Muscle layer of duodenum (tissue), 2 donors: ENCODE results near the gene CHIC2.

Experiments used
- H3K27ac ChIP-seq: one replicate; pipeline ENCODE4 v1.7.0; 2013; ENCODE audit warnings: mild to moderate bottlenecking, low read length
- H3K27me3 ChIP-seq: one replicate; pipeline ENCODE4 v1.7.0; 2013; ENCODE audit warnings: low read depth, mild to moderate bottlenecking, control low read depth, low read length
- H3K36me3 ChIP-seq, 2 donors: one replicate each; pipeline ENCODE4 v1.7.0; 2013; ENCODE audit warnings: low read length in 2 of 2, control low read depth in 1 of 2, mild to moderate bottlenecking in 1 of 2; ENCODE audit not compliant: insufficient read depth in 2 of 2, control insufficient read depth in 1 of 2
- H3K4me1 ChIP-seq, 2 donors: one replicate each; pipeline ENCODE4 v1.7.0; 2013; ENCODE audit warnings: low read length in 2 of 2, mild to moderate bottlenecking in 2 of 2, control low read depth in 1 of 2, moderate library complexity in 1 of 2; ENCODE audit not compliant: insufficient read depth in 2 of 2, control insufficient read depth in 1 of 2
- H3K4me3 ChIP-seq, 2 donors: one replicate each; pipeline ENCODE4 v1.7.0; 2013; ENCODE audit warnings: low read length in 2 of 2, low read depth in 1 of 2, mild to moderate bottlenecking in 1 of 2
- H3K9me3 ChIP-seq, 2 donors: one replicate each; pipeline ENCODE4 v1.7.0; 2013; ENCODE audit warnings: low read length in 2 of 2, control low read depth in 1 of 2, mild to moderate bottlenecking in 1 of 2; ENCODE audit not compliant: control insufficient read depth in 1 of 2
- donor health status: healthy.

The CHIC2 gene

DNA sequence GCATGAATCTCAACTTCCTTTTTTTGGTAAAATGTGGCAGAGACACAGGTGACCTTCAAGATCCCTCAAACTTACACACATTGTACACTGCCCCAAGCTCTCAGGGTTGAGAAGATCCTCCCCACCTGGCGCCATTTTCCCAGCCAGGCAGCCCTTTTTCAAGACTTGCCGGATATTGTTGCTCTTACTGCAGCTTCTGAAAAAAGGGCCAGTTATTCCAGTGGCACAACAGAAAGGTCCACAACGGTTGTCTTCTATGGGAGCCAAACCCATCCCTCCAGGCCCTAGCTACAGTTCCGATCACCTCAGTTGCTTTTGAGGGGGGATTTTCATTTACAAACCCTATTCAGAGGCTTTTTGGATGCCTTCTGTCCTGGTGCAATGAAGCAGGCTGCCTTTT, 101.1 kb downstream of the CHIC2 start:
- no peaks in the 10 kb centered on the region for H3K27me3 ChIP-seq

DNA sequence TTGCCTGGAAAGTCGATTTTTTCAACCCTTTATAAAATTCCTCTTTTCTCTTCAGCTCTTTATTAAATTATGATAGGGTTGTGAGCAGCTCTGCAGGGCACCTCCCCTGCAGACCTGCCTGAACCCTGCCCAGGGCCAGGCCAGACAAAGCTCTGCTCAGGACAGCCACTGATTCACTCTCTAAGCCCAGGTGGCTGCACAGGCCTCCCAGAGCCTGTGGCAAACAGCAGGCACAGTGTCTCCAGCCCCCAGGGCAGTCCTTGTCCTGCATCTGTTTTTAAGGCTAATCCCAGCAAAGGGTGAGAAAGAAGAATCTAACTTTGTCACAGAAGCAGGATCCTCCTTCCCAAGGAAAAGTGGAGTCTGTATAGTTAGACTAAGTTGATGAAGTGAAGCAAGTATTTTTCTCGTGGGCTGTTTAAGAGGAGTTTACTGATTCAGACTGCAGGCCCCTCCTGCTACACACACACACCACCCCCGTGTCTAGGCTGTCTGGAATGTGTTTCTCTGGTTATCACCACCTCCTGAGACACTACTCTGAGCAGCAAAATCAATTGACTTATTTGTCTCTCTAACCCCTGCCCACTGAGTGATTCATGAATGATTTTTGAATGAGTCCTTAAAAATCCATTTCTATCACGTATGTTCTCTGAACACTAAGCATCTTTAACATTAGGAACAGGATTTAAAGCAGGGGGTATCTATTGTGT, 101.7 kb downstream of the CHIC2 start:
- H3K27me3 ChIP-seq, result no peaks in the 10 kb centered on the region
- no peak overlapping the region for H3K4me3 ChIP-seq
- no peaks in the 10 kb centered on the region for H3K36me3 ChIP-seq
- no peak overlapping the region for H3K27ac ChIP-seq
- H3K9me3 ChIP-seq, result no peaks in the 10 kb centered on the region
- no peaks in the 10 kb centered on the region for H3K4me1 ChIP-seq

More for the DNA sequence above, 101.1 kb downstream of the CHIC2 start:
- H3K9me3 ChIP-seq, result no peaks in the 10 kb centered on the region
- no peak overlapping the region for H3K4me3 ChIP-seq
- no peak overlapping the region for H3K27ac ChIP-seq
- no peaks in the 10 kb centered on the region for H3K4me1 ChIP-seq
- no peaks in the 10 kb centered on the region for H3K36me3 ChIP-seq

DNA sequence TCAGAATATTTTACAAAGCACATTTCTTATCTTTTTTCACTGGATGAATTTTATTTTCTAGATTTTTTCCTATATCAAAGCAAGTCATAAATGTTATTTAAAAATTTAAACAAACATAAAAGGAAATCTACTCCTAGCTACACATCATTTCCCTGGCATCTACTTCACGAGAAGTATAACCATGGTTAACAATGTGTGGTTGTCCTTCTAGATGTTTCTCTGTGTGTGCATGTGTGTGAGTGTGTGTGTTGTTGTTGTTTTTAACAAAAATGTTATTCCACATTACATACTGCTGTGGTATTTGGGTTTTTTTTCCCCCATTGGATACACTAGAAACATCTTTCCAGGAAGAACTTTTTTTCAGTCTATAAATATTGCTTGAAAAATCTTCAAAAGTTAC, 103.1 kb downstream of the CHIC2 start:
- no peak overlapping the region for H3K27ac ChIP-seq
- no peaks in the 10 kb centered on the region for H3K4me1 ChIP-seq
- H3K27me3 ChIP-seq, result no peaks in the 10 kb centered on the region
- no peaks in the 10 kb centered on the region for H3K9me3 ChIP-seq
- H3K4me3 ChIP-seq, result no peak overlapping the region
- no peaks in the 10 kb centered on the region for H3K36me3 ChIP-seq

DNA sequence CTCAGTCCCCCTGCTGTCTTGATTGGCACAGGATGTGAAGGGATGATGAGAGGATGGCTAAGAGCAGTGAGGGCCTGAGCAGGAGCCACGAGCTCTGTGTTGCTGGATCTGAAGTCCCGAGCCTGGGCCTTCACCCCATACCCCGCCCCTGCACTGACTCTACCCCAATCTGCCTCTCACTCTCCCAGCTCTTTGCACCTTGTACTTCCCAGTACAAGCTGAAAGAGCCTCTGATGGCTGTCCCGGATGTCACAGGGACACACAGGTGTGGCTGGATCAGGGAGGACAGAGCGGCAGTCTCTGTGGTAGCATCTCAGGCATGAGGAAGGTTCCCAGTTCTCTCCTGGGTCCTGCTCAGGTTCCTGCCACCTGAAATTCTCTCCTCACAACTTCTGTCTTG, 103.6 kb downstream of the CHIC2 start:
- no peaks in the 10 kb centered on the region for H3K9me3 ChIP-seq
- H3K36me3 ChIP-seq, result no peaks in the 10 kb centered on the region
- no peaks in the 10 kb centered on the region for H3K4me1 ChIP-seq
- no peak overlapping the region for H3K4me3 ChIP-seq
- H3K27me3 ChIP-seq, result no peaks in the 10 kb centered on the region
- H3K27ac ChIP-seq, result no peak overlapping the region
